ENCODE results near the gene PRDM16. TPM values are rescaled to one million over a fixed set of nuclear protein-coding genes. Genes with fewer than 3 reads are reported as not detected.
A peak's percentile ranks its signal among the peaks of the same experiment; 100 is the strongest.

Gene PRDM16
- total and polyA plus RNA-seq, 2 of the 13 experiments (the other 11 are each of a cell fraction or from before 2014, with no cell fraction given): 0.15 to 0.81 TPM

DNA sequence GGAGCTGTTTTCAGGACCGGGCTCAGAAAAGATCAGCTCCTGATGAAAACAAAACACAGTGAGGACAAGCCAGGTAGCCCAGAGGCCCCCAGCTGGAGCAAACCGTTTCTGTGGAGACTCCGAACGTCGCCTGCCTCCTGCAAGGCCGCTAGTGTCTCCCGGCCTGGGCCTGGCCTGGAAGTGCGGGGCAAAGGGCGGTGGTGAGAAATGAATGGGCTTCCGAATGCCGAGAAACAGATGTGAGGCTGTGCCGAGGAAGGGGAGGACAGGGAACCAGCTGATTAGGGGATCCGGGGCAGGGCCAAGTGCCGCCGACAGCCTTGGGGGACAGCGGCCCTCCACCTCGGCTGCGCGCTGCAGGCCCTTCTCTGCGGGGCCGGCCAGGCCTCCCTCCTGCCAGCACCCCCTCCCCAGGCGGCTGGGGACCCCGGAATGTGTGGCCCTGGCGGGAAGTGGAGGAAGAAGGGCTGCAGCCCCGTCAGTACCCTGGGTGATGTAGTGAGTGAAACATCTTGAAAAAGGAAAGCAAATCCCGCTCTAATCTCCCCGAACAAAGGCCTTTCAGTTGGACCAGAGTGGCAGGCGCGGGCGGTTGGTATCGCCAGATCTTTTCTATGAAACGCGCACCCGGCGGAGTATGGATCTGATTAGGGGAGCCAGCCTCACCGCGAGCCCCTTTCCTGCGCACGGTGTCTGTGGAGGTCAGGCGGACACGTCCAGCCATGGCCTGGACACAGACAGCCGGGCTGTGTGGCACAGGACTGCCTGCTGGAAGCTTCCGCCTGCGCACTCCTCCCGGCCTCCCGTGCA, 52.6 kb downstream of the PRDM16 start:
- no TSS peak for BruUV-seq (replicated peaks)
- FAIRE-seq: no peak
- H3K27me3 ChIP-seq (ENCODE audit: control insufficient read depth in 1 of 2, insufficient read depth in 2 of 2, low read length in 2 of 2): peaks cover 2 to 10% of the 10 kb centered on the region in 2 experiments; a peak in 1 of 5 replicates
- WGBS (ENCODE audit: low lambda C conversion rate): 63% methylated on average over 35 of the region's 46 CpGs
- peaks cover 40% of the 10 kb centered on the region for H3K4me1 ChIP-seq (ENCODE audit: insufficient read depth, low read length)
- H3K4me3 ChIP-seq (replicated peaks in 1 of 3; ENCODE audit: insufficient read depth in 1 of 3, low read depth in 2 of 3, low read length in 3 of 3): no peak overlapping the region
- H3K9me3 ChIP-seq (ENCODE audit: low read length): no peaks in the 10 kb centered on the region
- H4K20me1 ChIP-seq (ENCODE audit: insufficient read depth, low read length): no peaks in the 10 kb centered on the region
- no peaks in the 10 kb centered on the region for H3K79me2 ChIP-seq (ENCODE audit: insufficient read depth, low read length)
- in situ Hi-C loops (cut with HindIII; ENCODE audit: extremely low pct_ligation_motif_present, low pct_unique_long_range_greater_than_20kb): no loop called here
- H3K4me2 ChIP-seq (ENCODE audit: low read depth, low read length): peak overlapping the region; percentile 24; the same call in 1 of the 2 replicates
- no peak overlapping the region for H3K27ac ChIP-seq (ENCODE audit: extremely low read length, insufficient read depth, low read length)
- intact Hi-C loops (cut with micrococcal nuclease; ENCODE audit: unreplicated experiment): no loop called here
- CTCF ChIA-PET (ENCODE audit: low intra/inter-chr PET ratio, low total read pairs): no interaction called here
- no peak overlapping the region for H2AFZ ChIP-seq (ENCODE audit: low read length)
- peak overlapping the region; percentile 5; the same call in 1 of the 2 replicates for H3K9ac ChIP-seq (ENCODE audit: insufficient read depth, low read depth, low read length)
- POLR2A ChIA-PET: no interaction called here
- no peaks in the 10 kb centered on the region for H3K36me3 ChIP-seq (replicated peaks in 1 of 2; ENCODE audit: control insufficient read depth in 1 of 2, insufficient read depth in 2 of 2, low read length in 2 of 2)
- no peak for DNase-seq (ENCODE audit: low spot score)
- peak; percentile 37 for ATAC-seq
- TF ChIP-seq PHF5A (CRISPR knock-in tag; IDR thresholded peaks at IDR 0.05; ENCODE audit: low read depth, unreplicated experiment) (no peak), YEATS4 (CRISPR knock-in tag; IDR thresholded peaks at IDR 0.05; ENCODE audit: borderline replicate concordance) (no peak), FOXK1 (CRISPR knock-in tag; IDR thresholded peaks at IDR 0.05; ENCODE audit: borderline replicate concordance, low read depth) (no peak), ZNF672 (CRISPR knock-in tag; IDR thresholded peaks at IDR 0.05) (no peak), ZFX (CRISPR knock-in tag; IDR thresholded peaks at IDR 0.05; ENCODE audit: low read depth) (peak; percentile 83), ZNF510 (CRISPR knock-in tag; IDR thresholded peaks at IDR 0.05; ENCODE audit: low read depth) (no peak), ZNF256 (CRISPR knock-in tag; conservative IDR thresholded peaks at IDR 0.05) (no peak), ZNF776 (CRISPR knock-in tag; IDR thresholded peaks at IDR 0.05) (no peak), IKZF1 (IDR thresholded peaks at IDR 0.05) (no peak), ZNF552 (CRISPR knock-in tag; IDR thresholded peaks at IDR 0.05; ENCODE audit: borderline replicate concordance) (no peak), KLF12 (CRISPR knock-in tag; IDR thresholded peaks at IDR 0.05; ENCODE audit: borderline replicate concordance) (no peak), PHF8 (CRISPR knock-in tag; IDR thresholded peaks at IDR 0.05) (peak; percentile 36; the same call in 1 of the 2 replicates)
- TF ChIP-seq, protein P1, sequence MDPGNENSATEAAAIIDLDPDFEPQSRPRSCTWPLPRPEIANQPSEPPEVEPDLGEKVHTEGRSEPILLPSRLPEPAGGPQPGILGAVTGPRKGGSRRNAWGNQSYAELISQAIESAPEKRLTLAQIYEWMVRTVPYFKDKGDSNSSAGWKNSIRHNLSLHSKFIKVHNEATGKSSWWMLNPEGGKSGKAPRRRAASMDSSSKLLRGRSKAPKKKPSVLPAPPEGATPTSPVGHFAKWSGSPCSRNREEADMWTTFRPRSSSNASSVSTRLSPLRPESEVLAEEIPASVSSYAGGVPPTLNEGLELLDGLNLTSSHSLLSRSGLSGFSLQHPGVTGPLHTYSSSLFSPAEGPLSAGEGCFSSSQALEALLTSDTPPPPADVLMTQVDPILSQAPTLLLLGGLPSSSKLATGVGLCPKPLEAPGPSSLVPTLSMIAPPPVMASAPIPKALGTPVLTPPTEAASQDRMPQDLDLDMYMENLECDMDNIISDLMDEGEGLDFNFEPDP (CRISPR knock-in tag; conservative IDR thresholded peaks at IDR 0.05): no peak
- TF ChIP-seq, protein P2, sequence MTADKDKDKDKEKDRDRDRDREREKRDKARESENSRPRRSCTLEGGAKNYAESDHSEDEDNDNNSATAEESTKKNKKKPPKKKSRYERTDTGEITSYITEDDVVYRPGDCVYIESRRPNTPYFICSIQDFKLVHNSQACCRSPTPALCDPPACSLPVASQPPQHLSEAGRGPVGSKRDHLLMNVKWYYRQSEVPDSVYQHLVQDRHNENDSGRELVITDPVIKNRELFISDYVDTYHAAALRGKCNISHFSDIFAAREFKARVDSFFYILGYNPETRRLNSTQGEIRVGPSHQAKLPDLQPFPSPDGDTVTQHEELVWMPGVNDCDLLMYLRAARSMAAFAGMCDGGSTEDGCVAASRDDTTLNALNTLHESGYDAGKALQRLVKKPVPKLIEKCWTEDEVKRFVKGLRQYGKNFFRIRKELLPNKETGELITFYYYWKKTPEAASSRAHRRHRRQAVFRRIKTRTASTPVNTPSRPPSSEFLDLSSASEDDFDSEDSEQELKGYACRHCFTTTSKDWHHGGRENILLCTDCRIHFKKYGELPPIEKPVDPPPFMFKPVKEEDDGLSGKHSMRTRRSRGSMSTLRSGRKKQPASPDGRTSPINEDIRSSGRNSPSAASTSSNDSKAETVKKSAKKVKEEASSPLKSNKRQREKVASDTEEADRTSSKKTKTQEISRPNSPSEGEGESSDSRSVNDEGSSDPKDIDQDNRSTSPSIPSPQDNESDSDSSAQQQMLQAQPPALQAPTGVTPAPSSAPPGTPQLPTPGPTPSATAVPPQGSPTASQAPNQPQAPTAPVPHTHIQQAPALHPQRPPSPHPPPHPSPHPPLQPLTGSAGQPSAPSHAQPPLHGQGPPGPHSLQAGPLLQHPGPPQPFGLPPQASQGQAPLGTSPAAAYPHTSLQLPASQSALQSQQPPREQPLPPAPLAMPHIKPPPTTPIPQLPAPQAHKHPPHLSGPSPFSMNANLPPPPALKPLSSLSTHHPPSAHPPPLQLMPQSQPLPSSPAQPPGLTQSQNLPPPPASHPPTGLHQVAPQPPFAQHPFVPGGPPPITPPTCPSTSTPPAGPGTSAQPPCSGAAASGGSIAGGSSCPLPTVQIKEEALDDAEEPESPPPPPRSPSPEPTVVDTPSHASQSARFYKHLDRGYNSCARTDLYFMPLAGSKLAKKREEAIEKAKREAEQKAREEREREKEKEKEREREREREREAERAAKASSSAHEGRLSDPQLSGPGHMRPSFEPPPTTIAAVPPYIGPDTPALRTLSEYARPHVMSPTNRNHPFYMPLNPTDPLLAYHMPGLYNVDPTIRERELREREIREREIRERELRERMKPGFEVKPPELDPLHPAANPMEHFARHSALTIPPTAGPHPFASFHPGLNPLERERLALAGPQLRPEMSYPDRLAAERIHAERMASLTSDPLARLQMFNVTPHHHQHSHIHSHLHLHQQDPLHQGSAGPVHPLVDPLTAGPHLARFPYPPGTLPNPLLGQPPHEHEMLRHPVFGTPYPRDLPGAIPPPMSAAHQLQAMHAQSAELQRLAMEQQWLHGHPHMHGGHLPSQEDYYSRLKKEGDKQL (CRISPR knock-in tag; IDR thresholded peaks at IDR 0.05; ENCODE audit: low read depth): no peak
- TF ChIP-seq, protein P3, sequence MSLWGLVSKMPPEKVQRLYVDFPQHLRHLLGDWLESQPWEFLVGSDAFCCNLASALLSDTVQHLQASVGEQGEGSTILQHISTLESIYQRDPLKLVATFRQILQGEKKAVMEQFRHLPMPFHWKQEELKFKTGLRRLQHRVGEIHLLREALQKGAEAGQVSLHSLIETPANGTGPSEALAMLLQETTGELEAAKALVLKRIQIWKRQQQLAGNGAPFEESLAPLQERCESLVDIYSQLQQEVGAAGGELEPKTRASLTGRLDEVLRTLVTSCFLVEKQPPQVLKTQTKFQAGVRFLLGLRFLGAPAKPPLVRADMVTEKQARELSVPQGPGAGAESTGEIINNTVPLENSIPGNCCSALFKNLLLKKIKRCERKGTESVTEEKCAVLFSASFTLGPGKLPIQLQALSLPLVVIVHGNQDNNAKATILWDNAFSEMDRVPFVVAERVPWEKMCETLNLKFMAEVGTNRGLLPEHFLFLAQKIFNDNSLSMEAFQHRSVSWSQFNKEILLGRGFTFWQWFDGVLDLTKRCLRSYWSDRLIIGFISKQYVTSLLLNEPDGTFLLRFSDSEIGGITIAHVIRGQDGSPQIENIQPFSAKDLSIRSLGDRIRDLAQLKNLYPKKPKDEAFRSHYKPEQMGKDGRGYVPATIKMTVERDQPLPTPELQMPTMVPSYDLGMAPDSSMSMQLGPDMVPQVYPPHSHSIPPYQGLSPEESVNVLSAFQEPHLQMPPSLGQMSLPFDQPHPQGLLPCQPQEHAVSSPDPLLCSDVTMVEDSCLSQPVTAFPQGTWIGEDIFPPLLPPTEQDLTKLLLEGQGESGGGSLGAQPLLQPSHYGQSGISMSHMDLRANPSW (CRISPR knock-in tag; IDR thresholded peaks at IDR 0.05; ENCODE audit: borderline replicate concordance): no peak
